Activated CD4-positive, alpha-beta T cell treated with anti-CD3 and anti-CD28 coated beads, Interleukin-10, Interleukin-2, amounts not matched to agents 100 ng/mL and 50 ng/mL, durations not matched to agents 16 hours and 8 hours (primary cell): ENCODE results near the gene PCDHGC4.

Experiments
- DNase-seq: peaks from one replicate; pipeline ENCODE4 v3.0.0-alpha.2; 2020

The PCDHGC4 gene

GRCh38 chr5:141532726-141533125, 47.9 kb downstream of the PCDHGC4 start:
- no peak for DNase-seq

- no peak for DNase-seq
Observed at GRCh38 chr5:141533897-141534296, 49.1 kb downstream of the PCDHGC4 start.

- DNase-seq = no peak
Observed at GRCh38 chr5:141534492-141535213, 49.8 kb downstream of the PCDHGC4 start.
